Thyroid gland (tissue), 4 donors: Measurements from ENCODE around the gene GRWD1. TPM values are rescaled to one million over a fixed set of nuclear protein-coding genes. Genes with fewer than 3 reads are reported as not detected.

ENCODE experiments used
- DNase-seq, 2 donors: peaks; one replicate each; pipeline ENCODE4 v3.0.0-alpha.2; 2019
- H3K27ac ChIP-seq, 3 donors: fragments of 200-600 bp; sonication (generic); 1 replicate in 2 of 3; 2 replicates in 1 of 3; pipeline ENCODE4 v1.5.1; 2016 to 2019; ENCODE audit warnings: mild to moderate bottlenecking in 1 of 3, moderate library complexity in 1 of 3
- H3K27me3 ChIP-seq: fragments of 200-600 bp; sonication (generic); one replicate; pipeline ENCODE4 v1.5.1; 2019
- H3K36me3 ChIP-seq, 2 donors: fragments of 200-600 bp; sonication (generic); one replicate each; pipeline ENCODE4 v1.5.1; 2016 to 2019
- H3K4me1 ChIP-seq, 2 donors: fragments of 200-600 bp; sonication (generic); one replicate each; pipeline ENCODE4 v1.5.1; 2017 to 2019
- H3K4me3 ChIP-seq, 3 donors: fragments of 200-600 bp; sonication (generic); replicated peaks in 1 of 3; 1 replicate in 2 of 3; 2 replicates in 1 of 3; pipeline ENCODE4 v1.5.1; 2016; ENCODE audit warnings: mild to moderate bottlenecking in 1 of 3
- H3K9me3 ChIP-seq: fragments of 200-600 bp; sonication (generic); one replicate; pipeline ENCODE4 v1.5.1; 2017
- CTCF ChIP-seq, 6 experiments: fragments of 200-600 bp in 3 of 6; fragments of 450-650 bp in 3 of 6; sonication (generic) in 3 of 6; IDR thresholded peaks; one replicate each; pipeline ENCODE4 v1.5.1; 2016 to 2019; ENCODE audit warnings: antibody characterized with exemption in 6 of 6, mild to moderate bottlenecking in 2 of 6, inconsistent platforms in 1 of 6, moderate library complexity in 1 of 6
- POLR2A ChIP-seq, 2 donors: fragments of 450-650 bp; IDR thresholded peaks; one replicate each; pipeline ENCODE4 v1.6.1; 2017; ENCODE audit warnings: antibody characterized with exemption in 2 of 2, mild to moderate bottlenecking in 2 of 2, moderate library complexity in 1 of 2
- WGBS, 2 donors: methylation state at CpG; one replicate each; pipeline ENCODE4 v1.1.5; 2017; 5-methylcytosine and 5-hydroxymethylcytosine counted together
- intact Hi-C: fragments of 100-400 bp; cut with DNase I; formaldehyde crosslinking; loops from one replicate; pipeline ENCODE4 v1.15.1; 2023
- total RNA-seq, 4 donors: library from RNA; depleted of rRNA; stranded (reverse); fragments of >200 nt; gene quantifications; one replicate each; pipeline ENCODE4 v1.2.3, GENCODE V29; 2016

The GRWD1 gene
- total RNA-seq, 4 donors from 2014 or later, result 22.4 to 40.5 (median 29.1) TPM

- DNase-seq, result no peak
- TF ChIP-seq POLR2A (IDR thresholded peaks at IDR 0.05) (no peak), CTCF (IDR thresholded peaks at IDR 0.05) (no peak)
- H3K27me3 ChIP-seq, result no peaks in the 10 kb centered on the region
- WGBS, 2 donors, result 31 to 32% methylated on average over 3 of the region's 3 CpGs
- peak overlapping the region; percentile 72 to 89 (median 82) for H3K27ac ChIP-seq
- H3K4me1 ChIP-seq, result peaks cover 19 to 20% of the 10 kb centered on the region in 2 donors
- peak overlapping the region in 2 of 3 donors; percentile 16 to 30 for H3K4me3 ChIP-seq
- H3K9me3 ChIP-seq, result no peaks in the 10 kb centered on the region
- H3K36me3 ChIP-seq, result peaks cover 13 to 16% of the 10 kb centered on the region in 2 donors
- intact Hi-C loops, result loop anchor here (10.0 kb wide), 1 partner anchor 50 kb away; the partner anchor contains the start of genes GRIN2D and KDELR1
Observed at GRCh38 chr19:48444936-48445200, 915 bp upstream of the GRWD1 start.

GRCh38 chr19:48445256-48445605, 552 bp upstream of the GRWD1 start:
- peak in 4 of 6 experiments; percentile 41 to 62 (median 50) for TF ChIP-seq CTCF (IDR thresholded peaks at IDR 0.05)
- no peak for TF ChIP-seq POLR2A (IDR thresholded peaks at IDR 0.05)
- Histone ChIP-seq H3K27me3 (no peaks in the 10 kb centered on the region), H3K4me3 (peak overlapping the region; percentile 16 to 67 (median 50)), H3K9me3 (no peaks in the 10 kb centered on the region), H3K36me3 (peaks cover 16 to 20% of the 10 kb centered on the region in 2 donors), H3K27ac (peak overlapping the region; percentile 72 to 89 (median 82)), H3K4me1 (peaks cover 19 to 20% of the 10 kb centered on the region in 2 donors)
- intact Hi-C loops, result loop anchor here (10.0 kb wide), 1 partner anchor 50 kb away; the partner anchor contains the start of genes GRIN2D and KDELR1
- WGBS, 2 donors, result 3 to 7% methylated on average over 6 of the region's 6 CpGs
- peak; percentile 32 to 38 for DNase-seq

DNA sequence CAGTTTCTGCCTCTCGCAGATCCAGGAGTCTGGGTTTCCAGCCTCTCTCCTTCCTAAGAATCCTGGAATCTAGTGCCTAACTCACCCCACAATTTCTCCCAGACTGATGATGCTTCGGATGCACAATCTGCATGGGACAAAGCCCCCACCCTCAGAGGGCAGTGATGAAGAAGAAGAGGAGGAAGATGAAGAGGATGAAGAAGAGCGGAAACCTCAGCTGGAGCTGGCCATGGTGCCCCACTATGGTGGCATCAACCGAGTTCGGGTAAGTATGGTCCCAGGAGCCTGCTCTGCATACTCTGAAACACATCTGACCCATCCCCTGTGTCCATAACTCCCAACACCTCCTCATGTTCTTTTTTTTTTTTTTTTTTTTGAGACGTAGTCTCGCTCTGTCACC, 796 bp downstream of the GRWD1 start:
- TF ChIP-seq POLR2A (IDR thresholded peaks at IDR 0.05) (no peak), CTCF (IDR thresholded peaks at IDR 0.05) (no peak)
- H3K4me1 ChIP-seq, result peaks cover 19 to 20% of the 10 kb centered on the region in 2 donors
- H3K9me3 ChIP-seq, result no peaks in the 10 kb centered on the region
- H3K36me3 ChIP-seq, result peaks cover 30 to 33% of the 10 kb centered on the region in 2 donors
- no peak overlapping the region for H3K27ac ChIP-seq
- H3K27me3 ChIP-seq, result no peaks in the 10 kb centered on the region
- no peak for DNase-seq
- intact Hi-C loops, result loop anchor here (10.0 kb wide), 1 partner anchor 52 kb away; the partner anchor contains the start of genes GRIN2D and KDELR1
- 83 to 84% methylated on average over 7 of the region's 7 CpGs for WGBS, 2 donors
- H3K4me3 ChIP-seq, result peak overlapping the region in 2 of 3 donors; percentile 50 to 67

GRCh38 chr19:48448563-48448962, 2.8 kb downstream of the GRWD1 start:
- no peaks in the 10 kb centered on the region for H3K9me3 ChIP-seq
- 91 to 96% methylated on average over 4 of the region's 4 CpGs for WGBS, 2 donors

More at GRCh38 chr19:48448563-48448962, 2.8 kb downstream of the GRWD1 start:
- TF ChIP-seq CTCF (IDR thresholded peaks at IDR 0.05) (no peak), POLR2A (IDR thresholded peaks at IDR 0.05) (no peak)
- intact Hi-C loops, result loop anchor here (10.0 kb wide), 1 partner anchor 54 kb away; the partner anchor contains the start of genes GRIN2D and KDELR1
- no peak overlapping the region for H3K4me3 ChIP-seq
- H3K36me3 ChIP-seq, result peaks cover 48 to 52% of the 10 kb centered on the region in 2 donors
- H3K27me3 ChIP-seq, result no peaks in the 10 kb centered on the region
- peaks cover 19 to 20% of the 10 kb centered on the region in 2 donors for H3K4me1 ChIP-seq
- no peak overlapping the region for H3K27ac ChIP-seq
- DNase-seq, result no peak
